GM12878 (cell line): ENCODE data around the gene NUP214. TPM values are rescaled to one million over a fixed set of nuclear protein-coding genes. Genes with fewer than 3 reads are reported as not detected.

Experiments
- ATAC-seq: fragments of 200-7000 bp; cut with Tn5 transposase; 3 replicates; pipeline ENCODE4 v1.9.1; 2020; ENCODE audit warnings: mild to moderate bottlenecking, moderate library complexity
- BruUV-seq: library from RNA; stranded (reverse); fragments of 400-500 nt; replicated peaks from 2 replicates; lab custom pipeline; 2021; lab: Mats Ljungman, UMichigan
- CTCF ChIA-PET: fragments of 300-600 bp; sonication (Branson Sonifier 250); formaldehyde crosslinking; extraction: SDS; loops from one replicate; lab custom pipeline; 2021; ENCODE audit warnings: inconsistent platforms; lab: Yijun Ruan, JAX
- POLR2A ChIA-PET: fragments of 350-600 bp; formaldehyde crosslinking; extraction: SDS; loops from one replicate; lab custom pipeline; 2021; ENCODE audit warnings: inconsistent platforms; lab: Charles Lee
- RAD21 ChIA-PET: fragments of 300-600 bp; sonication (Branson Sonifier 250); formaldehyde crosslinking; loops from one replicate; lab custom pipeline; 2023; ENCODE audit warnings: antibody characterized with exemption; ENCODE audit not compliant: unreplicated experiment; lab: Charles Lee
- SMC1A ChIA-PET: fragments of 300-600 bp; sonication (Branson Sonifier 250); formaldehyde crosslinking; loops from one replicate; lab custom pipeline; 2023; ENCODE audit not compliant: unreplicated experiment, uncharacterized antibody; lab: Charles Lee
- DNase-seq: peaks from one replicate; pipeline ENCODE4 v3.0.0-alpha.2; 2011; ENCODE audit warnings: low read depth, low spot score
- FAIRE-seq: peaks from 3 replicates; lab custom pipeline; 2011; peaks lifted over from hg19 to GRCh38; lab: Jason Lieb, UNC
- H2AFZ ChIP-seq: 2 replicates; pipeline ENCODE4 v1.6.0; 2011; ENCODE audit warnings: low read depth, low read length, control low read depth; ENCODE audit not compliant: control insufficient read depth
- H3K27ac ChIP-seq: 2 replicates; pipeline ENCODE4 v1.5.1; 2011; ENCODE audit warnings: control low read depth; ENCODE audit not compliant: control insufficient read depth, insufficient read depth
- H3K27me3 ChIP-seq, 2 experiments: replicated peaks in 1 of 2; 2 replicates each; pipeline versions ENCODE4 v1.6.0 to v1.6.1; 2011; ENCODE audit warnings: low read length in 1 of 2; ENCODE audit not compliant: control insufficient read depth in 2 of 2, insufficient read depth in 2 of 2
- H3K36me3 ChIP-seq, 2 experiments: 2 replicates each; pipeline ENCODE4 v1.5.1; 2011; ENCODE audit warnings: low read length in 1 of 2; ENCODE audit not compliant: control insufficient read depth in 2 of 2, insufficient read depth in 2 of 2
- H3K4me1 ChIP-seq: 2 replicates; pipeline ENCODE4 v1.6.1; 2011; ENCODE audit warnings: mild to moderate bottlenecking, low read length, moderate library complexity, mixed read lengths; ENCODE audit not compliant: control insufficient read depth, insufficient read depth
- H3K4me2 ChIP-seq: 2 replicates; pipeline ENCODE4 v1.6.0; 2011; ENCODE audit warnings: control low read depth; ENCODE audit not compliant: control insufficient read depth, insufficient read depth
- H3K4me3 ChIP-seq: fragments of 200-600 bp; sonication (generic); 2 replicates; pipeline ENCODE4 v1.5.1; 2016
- H3K79me2 ChIP-seq: 2 replicates; pipeline ENCODE4 v1.6.0; 2011; ENCODE audit warnings: low read length; ENCODE audit not compliant: control insufficient read depth, insufficient read depth
- H3K9ac ChIP-seq: 2 replicates; pipeline ENCODE4 v1.8.0; 2011; ENCODE audit warnings: low read length, control low read depth, mixed read lengths; ENCODE audit not compliant: control insufficient read depth, insufficient read depth
- H3K9me3 ChIP-seq: replicated peaks from 3 replicates; pipeline ENCODE4 v1.5.1; 2011; ENCODE audit warnings: mild to moderate bottlenecking, low read length; ENCODE audit not compliant: control insufficient read depth, insufficient read depth
- H4K20me1 ChIP-seq: 2 replicates; pipeline ENCODE4 v1.6.0; 2011; ENCODE audit not compliant: control insufficient read depth, insufficient read depth
- ATF3 ChIP-seq: IDR thresholded peaks from 2 replicates; pipeline ENCODE4 v1.6.1; 2011; ENCODE audit warnings: low read depth, mild to moderate bottlenecking, low read length, moderate library complexity, borderline replicate concordance; ENCODE audit errors: extremely low read depth
- E2F4 ChIP-seq: IDR thresholded peaks from 2 replicates; pipeline ENCODE4 v1.6.1; 2012; ENCODE audit warnings: low read depth, low read length, improper control_type of control experiment
- EGR1 ChIP-seq, 2 experiments: IDR thresholded peaks; 1 replicate in 1 of 2; 2 replicates in 1 of 2; pipeline ENCODE4 v1.6.1; 2011 to 2012; ENCODE audit warnings: low read depth in 2 of 2, low read length in 2 of 2, borderline replicate concordance in 1 of 2, mild to moderate bottlenecking in 1 of 2, moderate library complexity in 1 of 2
- JUND ChIP-seq: IDR thresholded peaks from 2 replicates; pipeline ENCODE4 v1.6.1; 2012; ENCODE audit warnings: low read depth, mild to moderate bottlenecking, low read length, improper control_type of control experiment, moderate library complexity
- KAT2A ChIP-seq: conservative IDR thresholded peaks from 2 replicates; pipeline ENCODE4 v1.6.1; 2011; ENCODE audit warnings: low read depth, low read length; ENCODE audit not compliant: control insufficient read depth
- MTA3 ChIP-seq: IDR thresholded peaks from 2 replicates; pipeline ENCODE4 v1.6.1; 2012; ENCODE audit warnings: low read length, inconsistent platforms, borderline replicate concordance
- NR2F1 ChIP-seq: fragments of 450-650 bp; conservative IDR thresholded peaks from 2 replicates; pipeline ENCODE4 v1.6.1; 2017; ENCODE audit warnings: mild to moderate bottlenecking
- RELA ChIP-seq: fragments of 450-650 bp; IDR thresholded peaks from 2 replicates; pipeline ENCODE4 v1.8.0; 2014; ENCODE audit warnings: borderline replicate concordance; ENCODE audit not compliant: partially characterized antibody
- SP1 ChIP-seq: IDR thresholded peaks from one replicate; pipeline ENCODE4 v1.6.1; 2011; ENCODE audit warnings: low read depth, low read length
- STAT3 ChIP-seq: IDR thresholded peaks from 2 replicates; pipeline ENCODE4 v1.6.1; 2011; ENCODE audit warnings: low read depth, low read length, improper control_type of control experiment
- TBL1XR1 ChIP-seq: IDR thresholded peaks from 2 replicates; pipeline ENCODE4 v1.6.1; 2012; ENCODE audit warnings: low read depth, low read length, improper control_type of control experiment
- TCF12 ChIP-seq: IDR thresholded peaks from 2 replicates; pipeline ENCODE4 v1.6.1; 2011; ENCODE audit warnings: low read depth, mild to moderate bottlenecking, low read length
- WRNIP1 ChIP-seq: IDR thresholded peaks from 2 replicates; pipeline ENCODE4 v1.6.1; 2011; ENCODE audit warnings: low read depth, low read length, improper control_type of control experiment, borderline replicate concordance
- ZBED1 ChIP-seq: IDR thresholded peaks from 2 replicates; pipeline ENCODE4 v1.6.1; 2016; ENCODE audit warnings: borderline replicate concordance
- ZBTB4 ChIP-seq: fragments of 450-650 bp; formaldehyde crosslinking; IDR thresholded peaks from 2 replicates; pipeline ENCODE4 v1.4.0; 2022; ENCODE audit warnings: mild to moderate bottlenecking, moderate library complexity
- ZNF217 ChIP-seq: fragments of 450-650 bp; IDR thresholded peaks from 2 replicates; pipeline ENCODE4 v1.6.1; 2017; ENCODE audit warnings: antibody characterized with exemption, mild to moderate bottlenecking
- ZNF384 ChIP-seq: IDR thresholded peaks from 2 replicates; pipeline ENCODE4 v1.6.1; 2012; ENCODE audit warnings: low read depth, mild to moderate bottlenecking, low read length, improper control_type of control experiment, borderline replicate concordance
- ZSCAN29 ChIP-seq: fragments of 450-650 bp; IDR thresholded peaks from 2 replicates; pipeline ENCODE4 v1.6.1; 2017; ENCODE audit warnings: mild to moderate bottlenecking, moderate library complexity
- WGBS: methylation state at CpG from one replicate; pipeline ENCODE4 v1.1.6; 2016; ENCODE audit warnings: low lambda C conversion rate; ENCODE audit not compliant: insufficient replicate concordance, insufficient coverage; ENCODE audit errors: missing lambda C conversion rate; 5-methylcytosine and 5-hydroxymethylcytosine counted together
- in situ Hi-C: fragments of 300-500 bp; cut with MboI; formaldehyde crosslinking; loops from 9 replicates; pipeline ENCODE4 v1.14.3; 2018; ENCODE audit warnings: mixed read lengths
- intact Hi-C: fragments of 100-400 bp; cut with micrococcal nuclease; formaldehyde crosslinking; loops from one replicate; pipeline ENCODE4 v1.14.2; 2022; ENCODE audit not compliant: unreplicated experiment
- polyA plus RNA-seq, 11 experiments: library from polyadenylated mRNA; depleted of rRNA in 4 of 11; unstranded in 6 of 11; stranded (reverse) in 5 of 11; fragments of >200 nt; fragmentation: Nextera tagmentation in 4 of 11; fragmentation: Illumina TruSeq in 1 of 11; extraction: Ambion mirVana in 4 of 11; extraction: Trizol in 1 of 11; gene quantifications; 1 replicate in 1 of 11; 2 replicates in 10 of 11; pipeline versions ENCODE4 v1.2.1 to v1.2.3, GENCODE V29; 2011 to 2016; ENCODE audit warnings: inconsistent platforms in 2 of 11, missing spikeins in 2 of 11, low read depth in 1 of 11
- total RNA-seq, 4 experiments: library from RNA; depleted of rRNA in 3 of 4; stranded (reverse); fragments of >200 nt in 3 of 4; fragmentation: Illumina TruSeq in 1 of 4; extraction: Trizol in 1 of 4; gene quantifications; 2 replicates each; pipeline versions ENCODE4 v1.2.1 to v1.2.3, GENCODE V29; 2013 to 2021

The NUP214 gene
- total and polyA plus RNA-seq, 10 of the 15 experiments (the other 5 are each of a cell fraction or from before 2014, with no cell fraction given), result 11.7 to 53.8 (median 17.6) TPM

GRCh38 chr9:131240047-131240921, 114.9 kb downstream of the NUP214 start:
- Histone ChIP-seq H3K4me3 (no peak overlapping the region), H3K4me1 (peaks cover 17% of the 10 kb centered on the region), H4K20me1 (no peaks in the 10 kb centered on the region), H3K36me3 (peaks cover 0 to 5% of the 10 kb centered on the region in 2 experiments; a peak in 2 of 4 replicates), H3K27me3 (no peaks in the 10 kb centered on the region), H3K79me2 (no peaks in the 10 kb centered on the region), H3K9me3 (no peaks in the 10 kb centered on the region), H3K4me2 (no peak overlapping the region), H3K27ac (no peak overlapping the region), H2AFZ (no peak overlapping the region), H3K9ac (no peak overlapping the region)
- ATAC-seq (no peak), DNase-seq (no peak), FAIRE-seq (no peak)
- intact Hi-C loops (no loop called here), in situ Hi-C loops (no loop called here)
- TF ChIP-seq JUND (no peak), WRNIP1 (no peak), NR2F1 (no peak), SP1 (no peak), E2F4 (no peak), TCF12 (no peak), MTA3 (no peak), ZNF384 (no peak), ZBED1 (no peak), ATF3 (no peak), EGR1 (IDR thresholded peaks at IDR 0.05; ENCODE audit: borderline replicate concordance in 1 of 2, low read depth in 2 of 2, low read length in 2 of 2) (no peak), RELA (no peak), ZBTB4 (CRISPR knock-in tag) (no peak), KAT2A (no peak), STAT3 (no peak), TBL1XR1 (no peak), ZNF217 (no peak), ZSCAN29 (no peak)
- SMC1A ChIA-PET, result no interaction called here
- WGBS, result 83% methylated on average over 22 of the region's 22 CpGs
- no TSS peak for BruUV-seq
- RAD21 ChIA-PET, result no interaction called here
- POLR2A ChIA-PET, result no interaction called here
- CTCF ChIA-PET, result interaction anchor here (0.5 kb wide), 1 partner anchor 8 kb away, joined by 4 read pairs; no protein-coding TSS in a partner anchor
